IMR-90 (cell line): ENCODE measurements around the gene SPPL2B. TPM values are rescaled to one million over a fixed set of nuclear protein-coding genes. Genes with fewer than 3 reads are reported as not detected.
A peak's percentile ranks its signal among the peaks of the same experiment; 100 is the strongest.

Experiments
- ATAC-seq: fragments of 200-7000 bp; cut with Tn5 transposase; 2 replicates; pipeline ENCODE4 v1.9.1; 2020; ENCODE audit warnings: low read depth, mild to moderate bottlenecking, moderate library complexity
- BruUV-seq: library from RNA; stranded (reverse); fragments of 400-500 nt; replicated peaks from 2 replicates; lab custom pipeline; 2021; lab: Mats Ljungman, UMichigan
- CTCF ChIA-PET: fragments of 300-600 bp; formaldehyde crosslinking; extraction: SDS; loops from one replicate; lab custom pipeline; 2021; ENCODE audit warnings: antibody characterized with exemption; lab: Yijun Ruan, JAX
- POLR2A ChIA-PET: fragments of 300-600 bp; sonication (Branson Sonifier 250); formaldehyde crosslinking; loops from one replicate; lab custom pipeline; 2022; ENCODE audit warnings: antibody characterized with exemption; ENCODE audit not compliant: unreplicated experiment; lab: Charles Lee
- DNase-seq: peaks from one replicate; pipeline ENCODE4 v3.0.0; 2013
- H2AFZ ChIP-seq: replicated peaks from 2 replicates; pipeline ENCODE3; 2013; ENCODE audit warnings: low read length, mild to moderate bottlenecking; ENCODE audit not compliant: poor library complexity
- H2AK5ac ChIP-seq: 2 replicates; pipeline ENCODE4 v1.6.1; 2013; ENCODE audit warnings: low read depth, low read length, inconsistent platforms
- H2AK9ac ChIP-seq: replicated peaks from 2 replicates; pipeline ENCODE3; 2013; ENCODE audit warnings: mild to moderate bottlenecking, low read depth, low read length, moderate library complexity; ENCODE audit not compliant: poor library complexity
- H2BK120ac ChIP-seq: 2 replicates; pipeline ENCODE4 v1.6.1; 2013; ENCODE audit warnings: low read depth, low read length, inconsistent platforms
- H2BK15ac ChIP-seq: 3 replicates; pipeline ENCODE4 v1.6.1; 2013; ENCODE audit warnings: low read depth, low read length, inconsistent platforms
- H2BK20ac ChIP-seq: 2 replicates; pipeline ENCODE4 v1.6.1; 2013; ENCODE audit warnings: low read depth, mild to moderate bottlenecking, inconsistent platforms, low read length, moderate library complexity
- H2BK5ac ChIP-seq: 2 replicates; pipeline ENCODE4 v1.6.1; 2013; ENCODE audit warnings: mild to moderate bottlenecking, low read depth, low read length, inconsistent platforms; ENCODE audit not compliant: poor library complexity, severe bottlenecking
- H3K14ac ChIP-seq: replicated peaks from 2 replicates; pipeline ENCODE4 v1.6.1; 2013; ENCODE audit warnings: low read depth, low read length, inconsistent platforms
- H3K18ac ChIP-seq: 2 replicates; pipeline ENCODE4 v1.6.1; 2013; ENCODE audit warnings: low read depth, low read length, control low read depth
- H3K23ac ChIP-seq: 2 replicates; pipeline ENCODE4 v1.6.1; 2013; ENCODE audit warnings: low read depth, low read length, inconsistent platforms
- H3K27ac ChIP-seq: 2 replicates; pipeline ENCODE4 v1.5.1; 2013; ENCODE audit warnings: mild to moderate bottlenecking, control low read depth, low read length; ENCODE audit not compliant: insufficient read depth
- H3K27me3 ChIP-seq: 2 replicates; pipeline ENCODE4 v1.6.1; 2013; ENCODE audit warnings: low read length; ENCODE audit not compliant: control insufficient read depth, insufficient read depth
- H3K36me3 ChIP-seq: 2 replicates; pipeline ENCODE4 v1.6.1; 2013; ENCODE audit warnings: low read length, mixed read lengths; ENCODE audit not compliant: control insufficient read depth, insufficient read depth
- H3K4ac ChIP-seq: 2 replicates; pipeline ENCODE4 v1.6.1; 2013; ENCODE audit warnings: low read depth, low read length, inconsistent platforms
- H3K4me1 ChIP-seq: 2 replicates; pipeline ENCODE4 v1.6.1; 2013; ENCODE audit warnings: low read length, mixed read lengths; ENCODE audit not compliant: control insufficient read depth, insufficient read depth
- H3K4me2 ChIP-seq: 2 replicates; pipeline ENCODE4 v1.6.1; 2013; ENCODE audit warnings: low read depth, mild to moderate bottlenecking, control low read depth, low read length, moderate library complexity
- H3K4me3 ChIP-seq: 2 replicates; pipeline ENCODE4 v1.5.1; 2013; ENCODE audit warnings: low read depth, mild to moderate bottlenecking, control low read depth, low read length, moderate library complexity; ENCODE audit not compliant: insufficient read depth
- H3K56ac ChIP-seq: 2 replicates; pipeline ENCODE4 v1.6.1; 2013; ENCODE audit warnings: low read length, inconsistent platforms; ENCODE audit not compliant: insufficient read depth; ENCODE audit errors: extremely low read depth
- H3K79me1 ChIP-seq, 2 experiments: 2 replicates each; pipeline ENCODE4 v1.6.1; 2013; ENCODE audit warnings: low read length in 2 of 2, inconsistent platforms in 1 of 2, low read depth in 1 of 2
- H3K9ac ChIP-seq: 2 replicates; pipeline ENCODE4 v1.6.1; 2013; ENCODE audit warnings: low read depth, low read length, control low read depth
- H3K9me1 ChIP-seq: 2 replicates; pipeline ENCODE4 v1.6.1; 2013; ENCODE audit warnings: low read length, inconsistent platforms; ENCODE audit not compliant: insufficient read depth
- H3K9me3 ChIP-seq: 2 replicates; pipeline ENCODE4 v1.6.1; 2013; ENCODE audit warnings: low read length; ENCODE audit not compliant: control insufficient read depth, insufficient read depth
- H4K20me1 ChIP-seq: 2 replicates; pipeline ENCODE4 v1.6.1; 2013; ENCODE audit warnings: low read length, inconsistent platforms; ENCODE audit not compliant: insufficient read depth
- H4K5ac ChIP-seq: 2 replicates; pipeline ENCODE4 v1.6.1; 2013; ENCODE audit warnings: mild to moderate bottlenecking, low read depth, low read length, control low read depth
- H4K8ac ChIP-seq, 2 experiments: 2 replicates each; pipeline ENCODE4 v1.6.1; 2013; ENCODE audit warnings: low read depth in 2 of 2, low read length in 2 of 2, control low read depth in 1 of 2, inconsistent platforms in 1 of 2
- H4K91ac ChIP-seq: 2 replicates; pipeline ENCODE4 v1.6.1; 2013; ENCODE audit warnings: low read depth, low read length, inconsistent platforms; ENCODE audit not compliant: insufficient read depth
- CEBPB ChIP-seq: IDR thresholded peaks from 2 replicates; pipeline ENCODE4 v1.6.1; 2012; ENCODE audit warnings: low read depth, low read length, improper control_type of control experiment
- CTCF ChIP-seq: conservative IDR thresholded peaks from 2 replicates; pipeline ENCODE4 v1.5.1; 2012; ENCODE audit warnings: mild to moderate bottlenecking, low read depth, low read length, improper control_type of control experiment
- MAZ ChIP-seq: IDR thresholded peaks from 2 replicates; pipeline ENCODE4 v1.6.1; 2012; ENCODE audit warnings: low read depth, mild to moderate bottlenecking, low read length, improper control_type of control experiment, moderate library complexity, borderline replicate concordance
- RAD21 ChIP-seq: IDR thresholded peaks from 2 replicates; pipeline ENCODE4 v1.6.1; 2012; ENCODE audit warnings: low read length, improper control_type of control experiment
- SMC3 ChIP-seq: fragments of 150-350 bp; IDR thresholded peaks from 2 replicates; pipeline ENCODE4 v1.6.1; 2016; ENCODE audit warnings: low read depth, mild to moderate bottlenecking, antibody characterized with exemption, low read length, moderate library complexity
- WGBS, 2 experiments: methylation state at CpG; one replicate each; pipeline versions ENCODE4 v1.1.5 to v1.1.7; 2013; ENCODE audit warnings: missing lambda C conversion rate in 2 of 2; ENCODE audit not compliant: insufficient read length in 1 of 2; ENCODE audit errors: extremely low coverage in 2 of 2; 5-methylcytosine and 5-hydroxymethylcytosine counted together
- dilution Hi-C: fragments of 300-500 bp; cut with HindIII; formaldehyde crosslinking; loops from one replicate; pipeline ENCODE4 v1.14.3; 2018; ENCODE audit warnings: low sequenced_read_pairs; ENCODE audit not compliant: unreplicated experiment
- in situ Hi-C: fragments of 300-500 bp; cut with MboI; formaldehyde crosslinking; loops from 3 replicates; pipeline ENCODE4 v1.14.3; 2019; ENCODE audit warnings: low sequenced_read_pairs, inconsistent platforms, mixed read lengths
- intact Hi-C: fragments of 100-400 bp; cut with micrococcal nuclease; formaldehyde crosslinking; loops from 2 replicates; pipeline ENCODE4 v1.10.0; 2022
- polyA plus RNA-seq, 3 experiments: library from polyadenylated mRNA; depleted of rRNA; stranded (reverse); fragments of >200 nt; gene quantifications; 2 replicates each; pipeline ENCODE4 v1.2.3, GENCODE V29; 2012; ENCODE audit warnings: low replicate concordance in 1 of 3
- total RNA-seq: library from RNA; depleted of rRNA; stranded (reverse); fragments of >200 nt; gene quantifications from 2 replicates; pipeline ENCODE4 v1.2.3, GENCODE V29; 2012

Gene SPPL2B
- total and polyA plus RNA-seq, 2 of the 4 experiments (the other 2 are of a cell fraction), result 3.4 to 45.7 TPM

GRCh38 chr19:2315818-2316353, 12.6 kb upstream of the SPPL2B start:
- peaks cover 6% of the 10 kb centered on the region for H3K27me3 ChIP-seq
- peak; percentile 99 for ATAC-seq
- WGBS, 2 experiments, result 16% methylated on average over 10 of the region's 22 CpGs; no CpG with 5 or more reads in 1 of the 2 experiments
- no peak overlapping the region for H2BK5ac ChIP-seq
- H3K18ac ChIP-seq, result no peak overlapping the region
- BruUV-seq, result no TSS peak
- H3K4me1 ChIP-seq, result no peaks in the 10 kb centered on the region
- H3K9ac ChIP-seq, result no peak overlapping the region
- no peak overlapping the region for H2BK15ac ChIP-seq
- no peak overlapping the region for H3K23ac ChIP-seq
- H3K14ac ChIP-seq, result no peak overlapping the region
- no peaks in the 10 kb centered on the region; the same call in 1 of the 2 replicates for H3K36me3 ChIP-seq
- H4K8ac ChIP-seq, result 0 out of 4 replicates have a peak overlapping the region, but pooled peaks of 1 of the 2 experiments have one; percentile 25
- H3K4me2 ChIP-seq, result no peak overlapping the region
- dilution Hi-C loops (no loop called here), in situ Hi-C loops (loop anchor here (10.0 kb wide), 1 partner anchor 161 kb away; the partner anchor contains the start of gene AP3D1), intact Hi-C loops (loop anchor here (1.0 to 2.0 kb wide), 3 partner anchors 79 to 387 kb away; partner anchors contain the start of genes PLEKHJ1 and SF3A2)
- no peak overlapping the region for H3K4me3 ChIP-seq
- H2BK20ac ChIP-seq, result no peak overlapping the region
- peak overlapping the region; percentile 82 for H2AFZ ChIP-seq
- no peak overlapping the region; the same call in 1 of the 2 replicates for H4K5ac ChIP-seq
- peak overlapping the region; percentile 79 for H2AK9ac ChIP-seq
- CTCF ChIA-PET, result interaction anchor here (0.7 to 1.5 kb wide), 10 partner anchors 20 to 164 kb away, joined by 3 to 6 read pairs (median 4); partner anchors contain the start of genes AP3D1 and DOT1L
- H3K9me1 ChIP-seq, result no peaks in the 10 kb centered on the region
- H2AK5ac ChIP-seq, result 0 out of 2 replicates have a peak overlapping the region, but pooled peaks have one; percentile 24
- peaks cover 3% of the 10 kb centered on the region for H3K9me3 ChIP-seq
- H4K91ac ChIP-seq, result no peak overlapping the region
- no peak overlapping the region for H3K4ac ChIP-seq
- no peak overlapping the region for H2BK120ac ChIP-seq
- DNase-seq, result peak; percentile 56
- no peaks in the 10 kb centered on the region for H3K79me1 ChIP-seq
- no peak overlapping the region for H3K56ac ChIP-seq
- no peak overlapping the region for H3K27ac ChIP-seq
- TF ChIP-seq RAD21, result peak; percentile 87
- no peak for TF ChIP-seq CEBPB
- peak; percentile 68 for TF ChIP-seq SMC3
- 0 out of 2 replicates have a peak, but pooled peaks have one; percentile 60 for TF ChIP-seq MAZ
- TF ChIP-seq CTCF, result peak; percentile 83
- H4K20me1 ChIP-seq, result no peaks in the 10 kb centered on the region; the same call in 1 of the 2 replicates
- POLR2A ChIA-PET, result interaction anchor here (0.6 kb wide), 1 partner anchor 77 kb away, joined by 4 read pairs; no protein-coding TSS in a partner anchor
